Heart left ventricle (tissue), 13 donors: Measurements from ENCODE around the gene AKR1C4.

Experiments
- POLR2A ChIP-seq, 2 donors: fragments of 450-650 bp; IDR thresholded peaks; one replicate each; pipeline ENCODE4 v1.6.1; 2017; ENCODE audit warnings: antibody characterized with exemption in 2 of 2, mild to moderate bottlenecking in 2 of 2, moderate library complexity in 2 of 2
- TF ChIP-seq, protein P1 (sequence below), 12 donors: fragments of 200-600 bp; sonication (generic) in 4 of 12; IDR thresholded peaks; one replicate each; pipeline versions ENCODE4 v1.5.0 to v1.8.0; 2018 to 2022; ENCODE audit warnings: antibody characterized with exemption in 12 of 12, mild to moderate bottlenecking in 5 of 12
- donor health status: ischemic (EF 13 %, LVEDD 7.1; RV severe dilation, severe dysfunction).
- donor health status: DM: no; HTN: yes; CAD: no.
- donor health status: DM: no; HTN: no; CAD: no.
- donor health status: ischemic (EF 25% LVEDD 6.9; RV normal size, moderate dysfunction).
- donor health status: ischemic (EF 25% LVEDD 5.7; RV mildly dilated, moderate dysfunction).
- donor health status: ischemic (EF 35%, LVEDD 5.7; RV mildly dilated, moderate dysfunction).
- donor health status: nonischemic (EF 11% LVEDD 7.7; RV severe dilation, severe dysfunction).
- donor health status: DM: yes; HTN: yes; CAD: no.
- donor health status: PGD.
- donor health status: ischemic (EF 29% LVEDD 5.4; RV normal size, mild dysfunction).
- donor health status: nonischemic (EF 23%, LVEDD 6.1; RV moderate dilation, normal function).

DNA sequence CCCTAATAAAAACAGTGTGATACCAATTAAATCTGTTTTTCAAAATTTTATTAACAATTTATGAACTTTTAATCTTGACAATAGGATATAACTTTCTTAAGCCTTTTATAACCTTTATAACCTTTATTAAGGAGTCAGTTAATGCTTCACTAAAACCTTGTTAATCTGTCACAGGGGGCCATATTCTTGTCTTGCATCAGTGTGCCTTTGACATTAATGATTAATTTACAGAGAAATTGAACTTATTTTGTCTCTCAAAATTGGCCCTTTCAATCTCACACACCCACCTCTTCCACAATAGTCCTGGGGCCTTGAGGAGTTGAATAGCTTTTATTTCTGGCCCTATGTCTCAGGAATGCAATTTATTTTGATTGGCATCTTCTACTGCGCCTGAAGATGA is 68.5 kb downstream of the AKR1C4 start:
- no peak for TF ChIP-seq POLR2A (IDR thresholded peaks at IDR 0.05)
- TF ChIP-seq, protein P1, sequence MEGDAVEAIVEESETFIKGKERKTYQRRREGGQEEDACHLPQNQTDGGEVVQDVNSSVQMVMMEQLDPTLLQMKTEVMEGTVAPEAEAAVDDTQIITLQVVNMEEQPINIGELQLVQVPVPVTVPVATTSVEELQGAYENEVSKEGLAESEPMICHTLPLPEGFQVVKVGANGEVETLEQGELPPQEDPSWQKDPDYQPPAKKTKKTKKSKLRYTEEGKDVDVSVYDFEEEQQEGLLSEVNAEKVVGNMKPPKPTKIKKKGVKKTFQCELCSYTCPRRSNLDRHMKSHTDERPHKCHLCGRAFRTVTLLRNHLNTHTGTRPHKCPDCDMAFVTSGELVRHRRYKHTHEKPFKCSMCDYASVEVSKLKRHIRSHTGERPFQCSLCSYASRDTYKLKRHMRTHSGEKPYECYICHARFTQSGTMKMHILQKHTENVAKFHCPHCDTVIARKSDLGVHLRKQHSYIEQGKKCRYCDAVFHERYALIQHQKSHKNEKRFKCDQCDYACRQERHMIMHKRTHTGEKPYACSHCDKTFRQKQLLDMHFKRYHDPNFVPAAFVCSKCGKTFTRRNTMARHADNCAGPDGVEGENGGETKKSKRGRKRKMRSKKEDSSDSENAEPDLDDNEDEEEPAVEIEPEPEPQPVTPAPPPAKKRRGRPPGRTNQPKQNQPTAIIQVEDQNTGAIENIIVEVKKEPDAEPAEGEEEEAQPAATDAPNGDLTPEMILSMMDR (IDR thresholded peaks at IDR 0.05): no peak
